NCI-H69 (cell line): ENCODE results near the gene SKIDA1.

Source experiments
- DNase-seq: peaks from one replicate; lab custom pipeline; 2025; lab: John Stamatoyannopoulos, UW

The SKIDA1 gene

GRCh38 chr10:21529032-21529910, 3.8 kb upstream of the SKIDA1 start:
- peak; percentile 71 for DNase-seq

GRCh38 chr10:21528236-21529031, 3.0 kb upstream of the SKIDA1 start:
- peak; percentile 51 for DNase-seq

- DNase-seq: peak; percentile 66
Measured at GRCh38 chr10:21527598-21528235, 2.2 kb upstream of the SKIDA1 start.

- peak; percentile 65 for DNase-seq
Measured at GRCh38 chr10:21526860-21527597, 1.5 kb upstream of the SKIDA1 start.

GRCh38 chr10:21526188-21526859, 842 bp upstream of the SKIDA1 start:
- no peak for DNase-seq

- DNase-seq: peak; percentile 62
Measured at GRCh38 chr10:21524526-21525366, 736 bp downstream of the SKIDA1 start.

GRCh38 chr10:21524131-21524525, 1.4 kb downstream of the SKIDA1 start:
- no peak for DNase-seq

- peak; percentile 74 for DNase-seq
Measured at GRCh38 chr10:21523557-21524008, 1.9 kb downstream of the SKIDA1 start.

- DNase-seq: peak; percentile 57
Measured at GRCh38 chr10:21522631-21523406, 2.7 kb downstream of the SKIDA1 start.

- DNase-seq: peak; percentile 50
Measured at GRCh38 chr10:21521751-21522533, 3.5 kb downstream of the SKIDA1 start.

- peak; percentile 39 for DNase-seq
Measured at GRCh38 chr10:21520949-21521348, 4.5 kb downstream of the SKIDA1 start.

- DNase-seq: no peak
Measured at GRCh38 chr10:21520509-21520908, 5.0 kb downstream of the SKIDA1 start.

GRCh38 chr10:21519941-21520436, 5.5 kb downstream of the SKIDA1 start:
- DNase-seq: peak; percentile 71

GRCh38 chr10:21519397-21519933, 6.0 kb downstream of the SKIDA1 start:
- DNase-seq: peak; percentile 49

GRCh38 chr10:21518641-21519396, 6.7 kb downstream of the SKIDA1 start:
- DNase-seq: peak; percentile 79

GRCh38 chr10:21518149-21518640, 7.3 kb downstream of the SKIDA1 start:
- peak; percentile 95 for DNase-seq
